SK-N-SH (cell line): Measurements from ENCODE around the gene PRMT7. TPM values are rescaled to one million over a fixed set of nuclear protein-coding genes. Genes with fewer than 3 reads are reported as not detected.

Source experiments
- CTCF ChIA-PET: fragments of 300-600, 350-600 bp; formaldehyde crosslinking; extraction: SDS; loops from one replicate; lab custom pipeline; 2021; lab: Yijun Ruan, JAX
- POLR2A ChIA-PET: fragments of 350-600 bp; sonication (Branson Sonifier 250); formaldehyde crosslinking; extraction: SDS; loops from one replicate; lab custom pipeline; 2020; ENCODE audit warnings: antibody characterized with exemption, inconsistent platforms; lab: Yijun Ruan, JAX
- DNase-seq: peaks from one replicate; pipeline ENCODE4 v3.0.0; 2012
- H2AFZ ChIP-seq: fragments of 200-600 bp; sonication (generic); 2 replicates; pipeline ENCODE4 v1.8.1; 2016; ENCODE audit warnings: antibody characterized with exemption, mild to moderate bottlenecking, low read depth
- H3F3A ChIP-seq: fragments of 200-600 bp; sonication (generic); replicated peaks from 2 replicates; pipeline ENCODE3; 2016; ENCODE audit warnings: antibody characterized with exemption, mild to moderate bottlenecking; ENCODE audit not compliant: insufficient read depth
- H3K27ac ChIP-seq, 2 experiments: fragments of 200-500 bp in 1 of 2; fragments of 200-600 bp in 1 of 2; sonication (Bioruptor generic) in 1 of 2; sonication (generic), shearing (Covaris generic) in 1 of 2; 2 replicates each; pipeline versions ENCODE4 v1.5.1 to v1.6.1; 2014 to 2016; ENCODE audit warnings: low read depth in 2 of 2, inconsistent platforms in 1 of 2, low read length in 1 of 2, mild to moderate bottlenecking in 1 of 2, mixed read lengths in 1 of 2
- H3K27me3 ChIP-seq: fragments of 200-600 bp; sonication (generic), shearing (Covaris generic); 2 replicates; pipeline ENCODE4 v1.6.1; 2016; ENCODE audit warnings: mixed run types; ENCODE audit not compliant: insufficient read depth
- H3K36me3 ChIP-seq, 2 experiments: fragments of 200-500 bp in 1 of 2; fragments of 200-600 bp in 1 of 2; sonication (Bioruptor generic) in 1 of 2; sonication (generic) in 1 of 2; replicated peaks in 1 of 2; 2 replicates each; pipeline versions ENCODE3 to v1.5.1; 2014 to 2016; ENCODE audit warnings: low read length in 1 of 2, mild to moderate bottlenecking in 1 of 2; ENCODE audit not compliant: insufficient read depth in 2 of 2, control insufficient read depth in 1 of 2
- H3K4me1 ChIP-seq, 2 experiments: fragments of 200-500 bp in 1 of 2; fragments of 200-600 bp in 1 of 2; sonication (Bioruptor generic) in 1 of 2; sonication (generic), shearing (Covaris generic) in 1 of 2; 2 replicates each; pipeline versions ENCODE4 v1.5.1 to v1.6.1; 2014 to 2016; ENCODE audit warnings: low read depth in 1 of 2, low read length in 1 of 2, mixed run types in 1 of 2; ENCODE audit not compliant: insufficient read depth in 2 of 2, control insufficient read depth in 1 of 2
- H3K4me2 ChIP-seq: fragments of 200-600 bp; sonication (generic), shearing (Covaris generic); 2 replicates; pipeline ENCODE4 v1.6.1; 2017; ENCODE audit warnings: mixed run types
- H3K4me3 ChIP-seq, 2 experiments: fragments of 200-500 bp in 1 of 2; fragments of 200-600 bp in 1 of 2; sonication (Bioruptor generic) in 1 of 2; sonication (generic), shearing (Covaris generic) in 1 of 2; 2 replicates each; pipeline versions ENCODE4 v1.5.1 to v1.8.1; 2014 to 2016; ENCODE audit warnings: low read depth in 2 of 2, inconsistent platforms in 1 of 2, low read length in 1 of 2, mild to moderate bottlenecking in 1 of 2, mixed read lengths in 1 of 2, moderate library complexity in 1 of 2
- H3K79me2 ChIP-seq: fragments of 200-600 bp; sonication (generic); 2 replicates; pipeline ENCODE4 v1.8.1; 2017; ENCODE audit warnings: mild to moderate bottlenecking; ENCODE audit not compliant: insufficient read depth
- H3K9ac ChIP-seq: fragments of 200-600 bp; sonication (generic); 2 replicates; pipeline ENCODE4 v1.6.1; 2017; ENCODE audit warnings: mixed run types
- H3K9me2 ChIP-seq: fragments of 200-600 bp; sonication (generic); 2 replicates; pipeline ENCODE4 v1.6.1; 2017; ENCODE audit warnings: mixed run types
- H3K9me3 ChIP-seq: fragments of 200-600 bp; sonication (generic); 2 replicates; pipeline ENCODE4 v1.6.1; 2017; ENCODE audit warnings: mixed run types, mild to moderate bottlenecking, moderate library complexity
- H4K20me1 ChIP-seq: fragments of 200-600 bp; sonication (generic); 2 replicates; pipeline ENCODE4 v1.6.1; 2017; ENCODE audit warnings: mild to moderate bottlenecking, mixed run types; ENCODE audit not compliant: insufficient read depth
- CHD2 ChIP-seq: fragments of 150-350 bp; IDR thresholded peaks from 2 replicates; pipeline ENCODE4 v1.6.1; 2018; ENCODE audit warnings: low read length; ENCODE audit not compliant: partially characterized antibody
- EZH2phosphoT487 ChIP-seq: fragments of 200-600 bp; sonication (generic); IDR thresholded peaks from 2 replicates; pipeline ENCODE4 v1.6.1; 2017; ENCODE audit warnings: low read depth, mixed run types, mild to moderate bottlenecking, antibody characterized with exemption, moderate library complexity, borderline replicate concordance
- MAX ChIP-seq: IDR thresholded peaks from 2 replicates; pipeline ENCODE4 v1.4.0; 2012; ENCODE audit warnings: low read depth
- MEF2A ChIP-seq: IDR thresholded peaks from 2 replicates; pipeline ENCODE4 v1.4.0; 2012; ENCODE audit warnings: low read depth, borderline replicate concordance
- MXI1 ChIP-seq: IDR thresholded peaks from 2 replicates; pipeline ENCODE4 v1.6.1; 2012; ENCODE audit warnings: mild to moderate bottlenecking, low read depth, low read length, improper control_type of control experiment
- NFIC ChIP-seq: IDR thresholded peaks from 2 replicates; pipeline ENCODE4 v1.4.0; 2012; ENCODE audit warnings: borderline replicate concordance
- POLR2AphosphoS5 ChIP-seq: IDR thresholded peaks from 2 replicates; pipeline ENCODE4 v1.6.1; 2012; ENCODE audit warnings: low read depth, low read length
- RAD21 ChIP-seq: IDR thresholded peaks from 2 replicates; pipeline ENCODE4 v1.6.1; 2012; ENCODE audit warnings: mild to moderate bottlenecking, low read length
- RCOR1 ChIP-seq: fragments of 150-350 bp; IDR thresholded peaks from 2 replicates; pipeline ENCODE4 v1.6.1; 2017; ENCODE audit warnings: antibody characterized with exemption, low read length
- SMC3 ChIP-seq: IDR thresholded peaks from 2 replicates; pipeline ENCODE4 v1.6.1; 2012; ENCODE audit warnings: low read depth, low read length, improper control_type of control experiment
- WGBS: methylation state at CpG from one replicate; pipeline ENCODE4 v1.1.6; 2017; ENCODE audit warnings: low lambda C conversion rate; 5-methylcytosine and 5-hydroxymethylcytosine counted together
- polyA plus RNA-seq, 3 experiments: library from polyadenylated mRNA; depleted of rRNA; stranded (reverse); fragments of >200 nt; gene quantifications; 2 replicates each; pipeline ENCODE4 v1.2.3, GENCODE V29; 2012
- TF ChIP-seq, protein P1 (sequence below): fragments of 200-600 bp; sonication (generic); IDR thresholded peaks from 2 replicates; pipeline ENCODE4 v1.6.1; 2017; ENCODE audit warnings: antibody characterized with exemption, mild to moderate bottlenecking, moderate library complexity
- TF ChIP-seq, protein P2 (sequence below): IDR thresholded peaks from 2 replicates; pipeline ENCODE4 v1.4.0; 2012; ENCODE audit warnings: low read depth, borderline replicate concordance

PRMT7 gene
- polyA plus RNA-seq, 1 of the 3 experiments (the other 2 are of a cell fraction), result 46.0 TPM

DNA sequence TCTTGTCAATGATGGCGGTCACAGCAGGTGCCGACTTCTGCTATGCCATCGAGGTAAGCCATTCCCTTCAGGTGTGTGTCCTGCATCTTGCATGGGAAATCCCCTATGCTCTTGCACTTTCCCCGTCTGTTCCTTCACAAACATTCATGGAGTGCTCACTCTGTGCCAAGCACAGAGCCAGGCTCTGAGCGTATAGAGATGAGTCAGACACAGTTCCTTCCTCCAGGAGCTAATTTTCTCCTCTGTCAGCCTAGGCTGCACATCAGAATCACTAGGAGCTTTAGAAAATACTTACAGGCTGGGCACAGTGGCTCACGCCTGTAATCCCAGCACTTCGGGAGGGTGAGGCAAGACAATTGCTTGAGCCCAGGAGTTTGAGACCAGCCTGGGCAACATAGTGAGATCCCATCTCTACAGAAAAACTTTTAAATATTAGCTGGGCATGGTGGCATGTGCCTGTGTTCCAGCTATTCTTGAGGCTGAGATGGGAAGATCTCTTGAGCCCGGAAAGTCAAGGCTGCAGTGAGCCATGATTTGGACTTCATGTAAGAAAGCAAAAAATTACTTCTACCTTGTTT is 14.1 kb downstream of the PRMT7 start:
- CTCF ChIA-PET, result interaction anchor here (20.3 kb wide), 1 partner anchor 61 kb away, joined by 355 read pairs; the partner anchor contains the start of gene SLC7A6

GRCh38 chr16:68328151-68328859 is 17.5 kb downstream of the PRMT7 start:
- Histone ChIP-seq H3K27me3 (no peaks in the 10 kb centered on the region), H3K4me1 (peaks cover 0 to 17% of the 10 kb centered on the region in 2 experiments; a peak in 1 of 4 replicates), H4K20me1 (no peaks in the 10 kb centered on the region), H3K9me2 (no peaks in the 10 kb centered on the region), H3K4me3 (no peak overlapping the region; a peak in 1 of 4 replicates), H3K9ac (no peak overlapping the region), H3F3A (no peaks in the 10 kb centered on the region), H2AFZ (no peak overlapping the region), H3K9me3 (no peaks in the 10 kb centered on the region), H3K27ac (no peak overlapping the region), H3K36me3 (peaks cover 12 to 25% of the 10 kb centered on the region in 2 experiments), H3K4me2 (no peak overlapping the region), H3K79me2 (no peaks in the 10 kb centered on the region)
- TF ChIP-seq POLR2AphosphoS5 (no peak), NFIC (no peak), SMC3 (peak; percentile 72), EZH2phosphoT487 (no peak), MXI1 (peak; percentile 53; the same call in 1 of the 2 replicates), RAD21 (peak; percentile 91)
- TF ChIP-seq, protein P1, sequence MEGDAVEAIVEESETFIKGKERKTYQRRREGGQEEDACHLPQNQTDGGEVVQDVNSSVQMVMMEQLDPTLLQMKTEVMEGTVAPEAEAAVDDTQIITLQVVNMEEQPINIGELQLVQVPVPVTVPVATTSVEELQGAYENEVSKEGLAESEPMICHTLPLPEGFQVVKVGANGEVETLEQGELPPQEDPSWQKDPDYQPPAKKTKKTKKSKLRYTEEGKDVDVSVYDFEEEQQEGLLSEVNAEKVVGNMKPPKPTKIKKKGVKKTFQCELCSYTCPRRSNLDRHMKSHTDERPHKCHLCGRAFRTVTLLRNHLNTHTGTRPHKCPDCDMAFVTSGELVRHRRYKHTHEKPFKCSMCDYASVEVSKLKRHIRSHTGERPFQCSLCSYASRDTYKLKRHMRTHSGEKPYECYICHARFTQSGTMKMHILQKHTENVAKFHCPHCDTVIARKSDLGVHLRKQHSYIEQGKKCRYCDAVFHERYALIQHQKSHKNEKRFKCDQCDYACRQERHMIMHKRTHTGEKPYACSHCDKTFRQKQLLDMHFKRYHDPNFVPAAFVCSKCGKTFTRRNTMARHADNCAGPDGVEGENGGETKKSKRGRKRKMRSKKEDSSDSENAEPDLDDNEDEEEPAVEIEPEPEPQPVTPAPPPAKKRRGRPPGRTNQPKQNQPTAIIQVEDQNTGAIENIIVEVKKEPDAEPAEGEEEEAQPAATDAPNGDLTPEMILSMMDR, result peak; percentile 85
- DNase-seq, result peak; percentile 86
- ChIA-PET CTCF (interaction anchor here (0.6 to 20.3 kb wide), 46 partner anchors 8 to 808 kb away, joined by 3 to 355 read pairs (median 5); partner anchors contain the start of genes PRMT7, SLC7A6, SLC7A6OS and SMPD3), POLR2A (interaction anchor here (0.6 to 1.2 kb wide), 2 partner anchors 17 to 192 kb away, joined by 3 to 4 read pairs; partner anchors contain the start of genes PRMT7 and SLC7A6OS)
- 50% methylated on average over 12 of the region's 13 CpGs for WGBS

More for the DNA sequence above, 14.1 kb downstream of the PRMT7 start:
- H3K36me3 ChIP-seq, result peaks cover 17 to 31% of the 10 kb centered on the region in 2 experiments
- no peaks in the 10 kb centered on the region for H3K79me2 ChIP-seq
- H3K4me1 ChIP-seq, result peaks cover 0 to 7% of the 10 kb centered on the region in 2 experiments; a peak in 1 of 4 replicates
- TF ChIP-seq MEF2A, result no peak
- TF ChIP-seq, protein P2, sequence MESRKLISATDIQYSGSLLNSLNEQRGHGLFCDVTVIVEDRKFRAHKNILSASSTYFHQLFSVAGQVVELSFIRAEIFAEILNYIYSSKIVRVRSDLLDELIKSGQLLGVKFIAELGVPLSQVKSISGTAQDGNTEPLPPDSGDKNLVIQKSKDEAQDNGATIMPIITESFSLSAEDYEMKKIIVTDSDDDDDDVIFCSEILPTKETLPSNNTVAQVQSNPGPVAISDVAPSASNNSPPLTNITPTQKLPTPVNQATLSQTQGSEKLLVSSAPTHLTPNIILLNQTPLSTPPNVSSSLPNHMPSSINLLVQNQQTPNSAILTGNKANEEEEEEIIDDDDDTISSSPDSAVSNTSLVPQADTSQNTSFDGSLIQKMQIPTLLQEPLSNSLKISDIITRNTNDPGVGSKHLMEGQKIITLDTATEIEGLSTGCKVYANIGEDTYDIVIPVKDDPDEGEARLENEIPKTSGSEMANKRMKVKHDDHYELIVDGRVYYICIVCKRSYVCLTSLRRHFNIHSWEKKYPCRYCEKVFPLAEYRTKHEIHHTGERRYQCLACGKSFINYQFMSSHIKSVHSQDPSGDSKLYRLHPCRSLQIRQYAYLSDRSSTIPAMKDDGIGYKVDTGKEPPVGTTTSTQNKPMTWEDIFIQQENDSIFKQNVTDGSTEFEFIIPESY, result no peak
- no peak for TF ChIP-seq MAX
- TF ChIP-seq CHD2, result no peak
- TF ChIP-seq RCOR1, result no peak
- no peak overlapping the region for H3K27ac ChIP-seq
- whole genome bisulfite sequencing, result 90% methylated on average over 8 of the region's 8 CpGs
- H3K9ac ChIP-seq, result no peak overlapping the region
- H3K9me3 ChIP-seq, result no peaks in the 10 kb centered on the region
- H2AFZ ChIP-seq, result no peak overlapping the region
- H3K9me2 ChIP-seq, result no peaks in the 10 kb centered on the region
- POLR2A ChIA-PET, result no interaction called here
- H3K4me2 ChIP-seq, result no peak overlapping the region
- DNase-seq, result no peak
- no peak overlapping the region for H3K4me3 ChIP-seq
- H3K27me3 ChIP-seq, result no peaks in the 10 kb centered on the region
- no peaks in the 10 kb centered on the region for H4K20me1 ChIP-seq
- H3F3A ChIP-seq, result no peaks in the 10 kb centered on the region
